ENCODE results near the gene ELFN1.

DNA sequence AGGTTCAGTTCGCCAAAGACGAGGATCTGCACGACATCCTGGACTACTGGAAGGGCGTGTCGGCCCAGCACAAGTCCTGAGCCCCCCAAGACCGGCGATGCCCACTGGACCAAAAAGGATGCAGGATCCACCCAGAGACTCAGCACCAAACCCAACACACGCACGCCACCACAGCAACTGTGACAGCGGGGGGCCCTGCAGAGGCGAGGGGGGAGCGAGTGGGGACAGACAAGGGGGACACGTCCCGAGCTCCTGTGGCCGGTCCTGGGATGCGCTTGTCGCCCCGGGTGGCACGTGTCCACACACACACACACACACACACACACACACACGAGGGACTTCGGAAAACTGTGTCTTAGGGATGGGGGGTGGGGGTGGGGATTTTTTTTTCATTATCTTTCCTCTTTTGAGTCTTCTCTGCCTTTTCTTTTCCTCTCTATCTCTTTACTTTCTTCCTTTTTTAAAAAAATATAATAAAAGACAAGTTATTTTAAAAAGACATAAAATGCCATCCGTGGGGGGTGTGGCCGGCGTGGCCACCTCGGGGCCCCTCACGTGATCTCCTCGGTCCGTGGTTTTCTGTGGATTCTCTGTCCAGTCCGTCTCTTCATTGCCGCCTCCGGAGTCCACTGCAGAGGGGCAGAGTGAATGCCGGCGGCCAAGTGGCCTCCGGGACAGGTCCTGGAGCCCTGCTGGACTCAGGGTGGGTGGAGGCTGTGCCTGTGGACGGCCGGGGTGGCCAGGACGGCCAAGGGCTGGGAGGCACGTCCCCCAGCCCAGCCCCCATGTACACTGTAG, 77.1 kb downstream of the ELFN1 start:
- TF ChIP-seq EP300 (IDR thresholded peaks at IDR 0.05) (no peak), POLR2AphosphoS5 (IDR thresholded peaks at IDR 0.05) (no peak)
